PC-9 (cell line): Measurements from ENCODE around the gene KIFC3.

ENCODE experiments used
- CTCF ChIP-seq: fragments of 200-600 bp; sonication (generic); conservative IDR thresholded peaks from 2 replicates; pipeline ENCODE4 v1.6.1; 2017; ENCODE audit warnings: mixed run types, antibody characterized with exemption, mild to moderate bottlenecking, moderate library complexity
- EZH2 ChIP-seq: fragments of 200-600 bp; sonication (generic); IDR thresholded peaks from 2 replicates; pipeline ENCODE4 v1.8.0; 2017; ENCODE audit warnings: antibody characterized with exemption, low read depth

- TF ChIP-seq CTCF (no peak), EZH2 (no peak)
Measured at GRCh38 chr16:57798267-57798810, 4.0 kb downstream of the KIFC3 start.
